ENCODE measurements around the gene INAFM2. TPM values are rescaled to one million over a fixed set of nuclear protein-coding genes. Genes with fewer than 3 reads are reported as not detected.

INAFM2 gene
- polyA plus RNA-seq, 4 donors, result 14.7 to 20.0 (median 17.9) TPM

GRCh38 chr15:40303576-40303975 is 19.9 kb upstream of the INAFM2 start:
- no peak for DNase-seq (ENCODE audit: low read depth in 4 of 4, low spot score in 2 of 4)

GRCh38 chr15:40305281-40305680 is 18.2 kb upstream of the INAFM2 start:
- DNase-seq (ENCODE audit: low read depth in 4 of 4, low spot score in 2 of 4), result no peak

- no peak for DNase-seq (ENCODE audit: low read depth in 4 of 4, low spot score in 2 of 4)
Measured at GRCh38 chr15:40306371-40306770, 17.1 kb upstream of the INAFM2 start.

GRCh38 chr15:40306908-40307307 is 16.6 kb upstream of the INAFM2 start:
- no peak for DNase-seq (ENCODE audit: low read depth in 4 of 4, low spot score in 2 of 4)

GRCh38 chr15:40307421-40308211 is 15.9 kb upstream of the INAFM2 start, which contains the start of gene PLCB2:
PLCB2 (minus strand) TSS chr15:40307935; CDS start chr15:40307672, 263 bp downstream.
- no peak for DNase-seq (ENCODE audit: low read depth in 4 of 4, low spot score in 2 of 4)

GRCh38 chr15:40309344-40309862 is 14.1 kb upstream of the INAFM2 start:
- no peak for DNase-seq (ENCODE audit: low read depth in 4 of 4, low spot score in 2 of 4)

- DNase-seq (ENCODE audit: low read depth in 4 of 4, low spot score in 2 of 4), result no peak
Measured at GRCh38 chr15:40310001-40310959, 13.2 kb upstream of the INAFM2 start.

GRCh38 chr15:40310993-40311392 is 12.5 kb upstream of the INAFM2 start:
- no peak for DNase-seq (ENCODE audit: low read depth in 4 of 4, low spot score in 2 of 4)

GRCh38 chr15:40312370-40313158 is 10.9 kb upstream of the INAFM2 start:
- no peak for DNase-seq (ENCODE audit: low read depth in 4 of 4, low spot score in 2 of 4)

GRCh38 chr15:40313531-40314398 is 9.7 kb upstream of the INAFM2 start:
- no peak for DNase-seq (ENCODE audit: low read depth in 4 of 4, low spot score in 2 of 4)

GRCh38 chr15:40314723-40315276 is 8.7 kb upstream of the INAFM2 start:
- no peak for DNase-seq (ENCODE audit: low read depth in 4 of 4, low spot score in 2 of 4)

- DNase-seq (ENCODE audit: low read depth in 4 of 4, low spot score in 2 of 4), result no peak
Measured at GRCh38 chr15:40316931-40317330, 6.6 kb upstream of the INAFM2 start.

- DNase-seq (ENCODE audit: low read depth in 4 of 4, low spot score in 2 of 4), result no peak
Measured at GRCh38 chr15:40317580-40317979, 5.9 kb upstream of the INAFM2 start.

- DNase-seq (ENCODE audit: low read depth in 4 of 4, low spot score in 2 of 4), result no peak
Measured at GRCh38 chr15:40320409-40320808, 3.1 kb upstream of the INAFM2 start.

- no peak for DNase-seq (ENCODE audit: low read depth in 4 of 4, low spot score in 2 of 4)
Measured at GRCh38 chr15:40320931-40321371, 2.5 kb upstream of the INAFM2 start.

GRCh38 chr15:40322531-40323238 is 807 bp upstream of the INAFM2 start:
- DNase-seq (ENCODE audit: low read depth in 4 of 4, low spot score in 2 of 4), result no peak

GRCh38 chr15:40323953-40324937 is 753 bp downstream of the INAFM2 start:
- no peak for DNase-seq (ENCODE audit: low read depth in 4 of 4, low spot score in 2 of 4)

All from left renal cortex interstitium (tissue), 4 donors.